Activated T-cell treated with anti-CD3 and anti-CD28 coated beads, Interleukin-2, amount 50 U/mL, for 72 hours (primary cell): ENCODE measurements around the gene FOXP1. TPM values are rescaled to one million over a fixed set of nuclear protein-coding genes. Genes with fewer than 3 reads are reported as not detected.

ENCODE experiments used
- ATAC-seq, 2 donors: fragments of 150-1000 bp; cut with Tn5 transposase; replicated peaks in 1 of 2; 2 replicates each; pipeline ENCODE4 v1.10.0; 2021; ENCODE audit warnings: moderate library complexity in 2 of 2, mild to moderate bottlenecking in 1 of 2
- DNase-seq, 2 donors: peaks; one replicate each; pipeline ENCODE4 v3.0.0; 2021 to 2022; ENCODE audit warnings: mixed read lengths in 1 of 2
- H3K27ac Mint-ChIP-seq: one replicate; pipeline ENCODE4 v1.8.0; 2022; ENCODE audit warnings: mild to moderate bottlenecking, moderate library complexity, mixed read lengths
- H3K27me3 Mint-ChIP-seq: one replicate; pipeline ENCODE4 v1.8.0; 2022; ENCODE audit warnings: low read depth, mixed read lengths
- H3K36me3 Mint-ChIP-seq, 2 donors: one replicate each; pipeline ENCODE4 v1.8.0; 2022; ENCODE audit warnings: mixed read lengths in 2 of 2, mild to moderate bottlenecking in 1 of 2; ENCODE audit not compliant: insufficient read depth in 2 of 2
- H3K4me1 Mint-ChIP-seq: one replicate; pipeline ENCODE4 v1.8.0; 2022; ENCODE audit warnings: low read depth, mixed read lengths
- H3K4me3 Mint-ChIP-seq, 2 donors: one replicate each; pipeline ENCODE4 v1.8.0; 2022; ENCODE audit warnings: mild to moderate bottlenecking in 2 of 2, mixed read lengths in 2 of 2, moderate library complexity in 2 of 2
- H3K9me3 Mint-ChIP-seq, 2 donors: one replicate each; pipeline ENCODE4 v1.8.0; 2022; ENCODE audit warnings: mixed read lengths in 2 of 2
- total RNA-seq, 2 donors: library from RNA; stranded (reverse); gene quantifications; one replicate each; pipeline ENCODE4 v1.2.3, GENCODE V29; 2022

Gene FOXP1
- total RNA-seq, 2 donors from 2014 or later, result 124 to 156 TPM

- peak; percentile 61 to 71 for ATAC-seq
- H3K27me3 Mint-ChIP-seq, result no peaks in the 10 kb centered on the region
These were observed 508.0 kb downstream of the FOXP1 start for GRCh38 chr3:71075494-71075893.

GRCh38 chr3:71074423-71074822 lies 509.1 kb downstream of the FOXP1 start:
- Mint-ChIP-seq H3K36me3 (peaks cover 1 to 5% of the 10 kb centered on the region in 2 donors), H3K27me3 (no peaks in the 10 kb centered on the region), H3K4me3 (no peak overlapping the region), H3K4me1 (peaks cover 93% of the 10 kb centered on the region), H3K27ac (peak overlapping the region; percentile 45), H3K9me3 (no peaks in the 10 kb centered on the region)
- DNase-seq (no peak), ATAC-seq (no peak)

More at GRCh38 chr3:71075494-71075893, 508.0 kb downstream of the FOXP1 start:
- Mint-ChIP-seq H3K4me3 (no peak overlapping the region), H3K4me1 (peaks cover 93% of the 10 kb centered on the region), H3K27ac (peak overlapping the region; percentile 71), H3K36me3 (peaks cover 2 to 5% of the 10 kb centered on the region in 2 donors), H3K9me3 (no peaks in the 10 kb centered on the region)
- DNase-seq, result no peak

GRCh38 chr3:71072986-71073385 lies 510.5 kb downstream of the FOXP1 start:
- Mint-ChIP-seq H3K4me3 (no peak overlapping the region), H3K27me3 (no peaks in the 10 kb centered on the region), H3K36me3 (peaks cover 1 to 5% of the 10 kb centered on the region in 2 donors), H3K4me1 (peaks cover 92% of the 10 kb centered on the region), H3K27ac (peak overlapping the region; percentile 13), H3K9me3 (no peaks in the 10 kb centered on the region)
- ATAC-seq (no peak), DNase-seq (no peak)

GRCh38 chr3:71072287-71072686 lies 511.2 kb downstream of the FOXP1 start:
- Mint-ChIP-seq H3K9me3 (no peaks in the 10 kb centered on the region), H3K36me3 (peaks cover 1 to 5% of the 10 kb centered on the region in 2 donors), H3K4me3 (no peak overlapping the region), H3K4me1 (peaks cover 92% of the 10 kb centered on the region), H3K27ac (no peak overlapping the region), H3K27me3 (no peaks in the 10 kb centered on the region)
- no peak for DNase-seq
- ATAC-seq, result no peak

- no peak overlapping the region for H3K4me3 Mint-ChIP-seq
- H3K27ac Mint-ChIP-seq, result peak overlapping the region; percentile 12
- H3K4me1 Mint-ChIP-seq, result peaks cover 92% of the 10 kb centered on the region
- H3K9me3 Mint-ChIP-seq, result no peaks in the 10 kb centered on the region
- H3K27me3 Mint-ChIP-seq, result no peaks in the 10 kb centered on the region
- ATAC-seq (no peak), DNase-seq (no peak)
- H3K36me3 Mint-ChIP-seq, result peaks cover 0 to 5% of the 10 kb centered on the region in 2 donors
These were observed 512.7 kb downstream of the FOXP1 start for GRCh38 chr3:71070497-71071463.

GRCh38 chr3:71069797-71070196 lies 513.7 kb downstream of the FOXP1 start:
- Mint-ChIP-seq H3K36me3 (peaks cover 0 to 5% of the 10 kb centered on the region in 2 donors), H3K9me3 (no peaks in the 10 kb centered on the region), H3K27ac (peak overlapping the region; percentile 21), H3K27me3 (no peaks in the 10 kb centered on the region), H3K4me3 (peak overlapping the region; percentile 56 to 57), H3K4me1 (peaks cover 87% of the 10 kb centered on the region)
- peak; percentile 44 to 47 for ATAC-seq
- DNase-seq, result peak; percentile 71 to 76

GRCh38 chr3:71067977-71068654 lies 515.4 kb downstream of the FOXP1 start:
- Mint-ChIP-seq H3K4me1 (peaks cover 71% of the 10 kb centered on the region), H3K27ac (peak overlapping the region; percentile 41), H3K9me3 (no peaks in the 10 kb centered on the region), H3K27me3 (no peaks in the 10 kb centered on the region), H3K4me3 (peak overlapping the region; percentile 51 to 63), H3K36me3 (no peaks in the 10 kb centered on the region)
- DNase-seq (peak in 1 of 2 donors; percentile 40), ATAC-seq (peak; percentile 25 to 32)

- DNase-seq (peak; percentile 66 to 71), ATAC-seq (peak; percentile 47 to 48)
- Mint-ChIP-seq H3K27ac (peak overlapping the region; percentile 93), H3K36me3 (no peaks in the 10 kb centered on the region), H3K4me1 (peaks cover 63% of the 10 kb centered on the region), H3K9me3 (no peaks in the 10 kb centered on the region), H3K27me3 (no peaks in the 10 kb centered on the region), H3K4me3 (peak overlapping the region; percentile 79 to 87)
These were observed 516.7 kb downstream of the FOXP1 start for GRCh38 chr3:71066849-71067261.

GRCh38 chr3:71066356-71066755 lies 517.2 kb downstream of the FOXP1 start:
- ATAC-seq, result peak; percentile 20 to 35
- peak overlapping the region; percentile 93 for H3K27ac Mint-ChIP-seq

GRCh38 chr3:71065764-71066013 lies 517.8 kb downstream of the FOXP1 start:
- H3K27me3 Mint-ChIP-seq, result no peaks in the 10 kb centered on the region
- H3K4me1 Mint-ChIP-seq, result peaks cover 52% of the 10 kb centered on the region
- peak overlapping the region; percentile 93 for H3K27ac Mint-ChIP-seq
- H3K4me3 Mint-ChIP-seq, result peak overlapping the region; percentile 79 to 87
- no peaks in the 10 kb centered on the region for H3K9me3 Mint-ChIP-seq
- ATAC-seq (no peak), DNase-seq (no peak)
- H3K36me3 Mint-ChIP-seq, result no peaks in the 10 kb centered on the region

More at GRCh38 chr3:71066356-71066755, 517.2 kb downstream of the FOXP1 start:
- Mint-ChIP-seq H3K27me3 (no peaks in the 10 kb centered on the region), H3K4me3 (peak overlapping the region; percentile 79 to 87), H3K4me1 (peaks cover 58% of the 10 kb centered on the region), H3K9me3 (no peaks in the 10 kb centered on the region), H3K36me3 (no peaks in the 10 kb centered on the region)
- DNase-seq, result peak; percentile 55 to 64

- DNase-seq (peak; percentile 67 to 76), ATAC-seq (peak; percentile 26 to 33)
- no peaks in the 10 kb centered on the region for H3K27me3 Mint-ChIP-seq
- peaks cover 47% of the 10 kb centered on the region for H3K4me1 Mint-ChIP-seq
- H3K9me3 Mint-ChIP-seq, result no peaks in the 10 kb centered on the region
- no peaks in the 10 kb centered on the region for H3K36me3 Mint-ChIP-seq
- H3K4me3 Mint-ChIP-seq, result peak overlapping the region; percentile 79 to 87
- peak overlapping the region; percentile 93 for H3K27ac Mint-ChIP-seq
These were observed 518.4 kb downstream of the FOXP1 start for GRCh38 chr3:71064956-71065763.

GRCh38 chr3:71064291-71064955 lies 519.1 kb downstream of the FOXP1 start:
- no peak overlapping the region for H3K27ac Mint-ChIP-seq
- H3K9me3 Mint-ChIP-seq, result no peaks in the 10 kb centered on the region
- peaks cover 40% of the 10 kb centered on the region for H3K4me1 Mint-ChIP-seq
- no peaks in the 10 kb centered on the region for H3K36me3 Mint-ChIP-seq
- DNase-seq (peak; percentile 45 to 73), ATAC-seq (peak; percentile 33 to 41)
- H3K27me3 Mint-ChIP-seq, result no peaks in the 10 kb centered on the region
- no peak overlapping the region for H3K4me3 Mint-ChIP-seq
